ENCODE results near the gene RBM4. TPM values are rescaled to one million over a fixed set of nuclear protein-coding genes. Genes with fewer than 3 reads are reported as not detected.

RBM4 gene
- total and polyA plus RNA-seq, 2 of the 13 experiments (the other 11 are each of a cell fraction or from before 2014, with no cell fraction given) = 126 to 136 TPM

DNA sequence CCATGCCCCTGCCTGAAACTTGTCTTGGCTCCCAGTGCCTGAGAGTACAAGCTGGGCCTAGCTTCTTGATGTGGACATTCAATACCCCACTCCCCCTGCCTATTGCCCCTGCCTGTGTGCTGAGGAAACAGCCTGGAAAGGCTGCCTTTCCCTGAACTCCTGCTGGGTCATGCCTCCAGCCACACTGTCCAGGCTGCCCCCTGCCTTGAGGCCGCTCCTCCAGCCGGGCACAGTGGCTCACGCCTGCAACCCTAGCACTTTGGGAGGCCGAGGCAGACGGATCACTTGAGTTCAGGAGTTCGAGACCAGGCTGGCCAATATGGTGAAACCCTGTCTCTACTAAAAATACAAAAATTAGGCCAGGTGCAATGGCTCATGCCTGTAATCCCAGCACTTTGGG, 35.4 kb upstream of the RBM4 start:
- no peak overlapping the region for H2AFZ ChIP-seq (ENCODE audit: low read length)
- no peak for TF ChIP-seq ZNF160 (CRISPR knock-in tag; IDR thresholded peaks at IDR 0.05)
- no peak for TF ChIP-seq ZNF616 (CRISPR knock-in tag; IDR thresholded peaks at IDR 0.05; ENCODE audit: low read depth)
- WGBS (ENCODE audit: low lambda C conversion rate) = 92% methylated on average over 4 of the region's 6 CpGs
- DNase-seq (ENCODE audit: low spot score) (no peak), ATAC-seq (no peak), FAIRE-seq (no peak)
- no peaks in the 10 kb centered on the region for H3K79me2 ChIP-seq (ENCODE audit: insufficient read depth, low read length)
- H3K9me3 ChIP-seq (ENCODE audit: low read length) = no peaks in the 10 kb centered on the region
- H4K20me1 ChIP-seq (ENCODE audit: insufficient read depth, low read length) = no peaks in the 10 kb centered on the region
- intact Hi-C loops (cut with micrococcal nuclease; ENCODE audit: unreplicated experiment) = no loop called here
- no peak overlapping the region for H3K27ac ChIP-seq (ENCODE audit: extremely low read length, insufficient read depth, low read length)
- no peaks in the 10 kb centered on the region for H3K27me3 ChIP-seq (ENCODE audit: control insufficient read depth in 1 of 2, insufficient read depth in 2 of 2, low read length in 2 of 2)
- no peak overlapping the region for H3K4me2 ChIP-seq (ENCODE audit: low read depth, low read length)
- POLR2A ChIA-PET = interaction anchor here (0.9 to 1.4 kb wide), 3 partner anchors 10 to 35 kb away, joined by 3 to 5 read pairs (median 4); partner anchors contain the start of genes CCDC87, CCS and RBM4
- H3K36me3 ChIP-seq (replicated peaks in 1 of 2; ENCODE audit: control insufficient read depth in 1 of 2, insufficient read depth in 2 of 2, low read length in 2 of 2) = peaks cover 11 to 41% of the 10 kb centered on the region in 2 experiments
- peaks cover 19% of the 10 kb centered on the region for H3K4me1 ChIP-seq (ENCODE audit: insufficient read depth, low read length)
- no TSS peak for BruUV-seq (replicated peaks)
- H3K4me3 ChIP-seq (replicated peaks in 1 of 3; ENCODE audit: insufficient read depth in 1 of 3, low read depth in 2 of 3, low read length in 3 of 3) = no peak overlapping the region
- in situ Hi-C loops (cut with HindIII; ENCODE audit: extremely low pct_ligation_motif_present, low pct_unique_long_range_greater_than_20kb) = no loop called here
- H3K9ac ChIP-seq (ENCODE audit: insufficient read depth, low read depth, low read length) = no peak overlapping the region
- CTCF ChIA-PET (ENCODE audit: low intra/inter-chr PET ratio, low total read pairs) = no interaction called here

DNA sequence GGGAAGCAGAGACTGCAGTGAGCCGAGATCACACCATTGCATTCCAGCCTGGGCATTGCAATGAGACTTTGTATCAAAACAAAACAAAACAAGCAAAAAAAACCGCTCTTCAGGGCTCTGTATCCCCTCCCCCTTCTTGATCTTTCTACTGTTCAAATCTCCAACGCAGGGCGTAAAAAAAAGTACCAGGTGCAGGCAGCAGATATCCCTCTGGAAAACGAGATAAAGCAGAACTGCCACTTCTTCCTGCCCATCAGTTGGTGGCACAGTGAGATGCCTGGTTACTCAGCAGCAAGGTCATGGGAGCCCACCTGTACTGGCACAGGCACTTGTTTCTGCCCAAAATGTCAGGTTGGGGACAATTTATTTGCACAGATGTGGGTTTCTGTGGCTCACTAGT, 34.3 kb upstream of the RBM4 start:
- BruUV-seq (replicated peaks) = no TSS peak
- 96% methylated on average over 5 of the region's 5 CpGs for WGBS (ENCODE audit: low lambda C conversion rate)
- H3K9me3 ChIP-seq (ENCODE audit: low read length) = no peaks in the 10 kb centered on the region
- in situ Hi-C loops (cut with HindIII; ENCODE audit: extremely low pct_ligation_motif_present, low pct_unique_long_range_greater_than_20kb) (no loop called here), intact Hi-C loops (cut with micrococcal nuclease; ENCODE audit: unreplicated experiment) (no loop called here)
- H4K20me1 ChIP-seq (ENCODE audit: insufficient read depth, low read length) = no peaks in the 10 kb centered on the region
- H3K27ac ChIP-seq (ENCODE audit: extremely low read length, insufficient read depth, low read length) = no peak overlapping the region
- peaks cover 23% of the 10 kb centered on the region for H3K4me1 ChIP-seq (ENCODE audit: insufficient read depth, low read length)
- ChIA-PET CTCF (ENCODE audit: low intra/inter-chr PET ratio, low total read pairs) (no interaction called here), POLR2A (interaction anchor here (4.9 kb wide), 1 partner anchor 12 kb away, joined by 51 read pairs; the partner anchor contains the start of gene RBM14)
- H3K79me2 ChIP-seq (ENCODE audit: insufficient read depth, low read length) = no peaks in the 10 kb centered on the region
- DNase-seq (ENCODE audit: low spot score) = no peak
- TF ChIP-seq, protein P1, sequence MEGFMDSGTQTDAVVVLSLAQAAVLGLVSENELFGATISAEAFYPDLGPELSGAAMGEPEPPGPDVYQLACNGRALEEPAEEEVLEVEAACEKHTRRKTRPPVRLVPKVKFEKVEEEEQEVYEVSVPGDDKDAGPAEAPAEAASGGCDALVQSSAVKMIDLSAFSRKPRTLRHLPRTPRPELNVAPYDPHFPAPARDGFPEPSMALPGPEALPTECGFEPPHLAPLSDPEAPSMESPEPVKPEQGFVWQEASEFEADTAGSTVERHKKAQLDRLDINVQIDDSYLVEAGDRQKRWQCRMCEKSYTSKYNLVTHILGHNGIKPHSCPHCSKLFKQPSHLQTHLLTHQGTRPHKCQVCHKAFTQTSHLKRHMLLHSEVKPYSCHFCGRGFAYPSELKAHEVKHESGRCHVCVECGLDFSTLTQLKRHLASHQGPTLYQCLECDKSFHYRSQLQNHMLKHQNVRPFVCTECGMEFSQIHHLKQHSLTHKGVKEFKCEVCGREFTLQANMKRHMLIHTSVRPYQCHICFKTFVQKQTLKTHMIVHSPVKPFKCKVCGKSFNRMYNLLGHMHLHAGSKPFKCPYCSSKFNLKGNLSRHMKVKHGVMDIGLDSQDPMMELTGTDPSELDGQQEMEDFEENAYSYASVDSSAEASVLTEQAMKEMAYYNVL (CRISPR knock-in tag; IDR thresholded peaks at IDR 0.05; ENCODE audit: borderline replicate concordance) = no peak
- H3K27me3 ChIP-seq (ENCODE audit: control insufficient read depth in 1 of 2, insufficient read depth in 2 of 2, low read length in 2 of 2) = no peaks in the 10 kb centered on the region
- H3K4me3 ChIP-seq (replicated peaks in 1 of 3; ENCODE audit: insufficient read depth in 1 of 3, low read depth in 2 of 3, low read length in 3 of 3) = no peak overlapping the region
- H3K9ac ChIP-seq (ENCODE audit: insufficient read depth, low read depth, low read length) = no peak overlapping the region
- no peak overlapping the region for H2AFZ ChIP-seq (ENCODE audit: low read length)
- no peak overlapping the region for H3K4me2 ChIP-seq (ENCODE audit: low read depth, low read length)
- no peak for ATAC-seq
- FAIRE-seq = no peak
- peaks cover 9 to 37% of the 10 kb centered on the region in 2 experiments for H3K36me3 ChIP-seq (replicated peaks in 1 of 2; ENCODE audit: control insufficient read depth in 1 of 2, insufficient read depth in 2 of 2, low read length in 2 of 2)

All from HepG2 (cell line).